HG03378 (cell line): ENCODE measurements around the gene ACSF3.
A peak's percentile ranks its signal among the peaks of the same experiment; 100 is the strongest.

ENCODE experiments used
- ATAC-seq: cut with Tn5 transposase; IDR thresholded peaks from one replicate; pipeline ENCODE4 v1.9.1; 2021; ENCODE audit warnings: mild to moderate bottlenecking, moderate library complexity; ENCODE audit not compliant: unreplicated experiment

Gene ACSF3

GRCh38 chr16:89108416-89108815, 14.8 kb downstream of the ACSF3 start:
- no peak for ATAC-seq

GRCh38 chr16:89110641-89111040, 17.0 kb downstream of the ACSF3 start:
- no peak for ATAC-seq

- ATAC-seq = no peak
Measured at GRCh38 chr16:89111263-89111662, 17.6 kb downstream of the ACSF3 start.

- ATAC-seq = no peak
Measured at GRCh38 chr16:89112377-89113151, 18.9 kb downstream of the ACSF3 start.

GRCh38 chr16:89113152-89113547, 19.5 kb downstream of the ACSF3 start:
- no peak for ATAC-seq

GRCh38 chr16:89113661-89114060, 20.0 kb downstream of the ACSF3 start:
- no peak for ATAC-seq

- ATAC-seq = no peak
Measured at GRCh38 chr16:89114159-89114981, 20.7 kb downstream of the ACSF3 start.

- ATAC-seq = peak; percentile 54
Measured at GRCh38 chr16:89115216-89115861, 21.7 kb downstream of the ACSF3 start.

GRCh38 chr16:89116341-89117226, 22.9 kb downstream of the ACSF3 start:
- no peak for ATAC-seq

GRCh38 chr16:89117227-89117974, 23.7 kb downstream of the ACSF3 start:
- ATAC-seq = no peak

GRCh38 chr16:89117975-89118289, 24.3 kb downstream of the ACSF3 start:
- no peak for ATAC-seq

- no peak for ATAC-seq
Measured at GRCh38 chr16:89118361-89119165, 24.9 kb downstream of the ACSF3 start.

GRCh38 chr16:89119166-89119621, 25.5 kb downstream of the ACSF3 start:
- no peak for ATAC-seq

- ATAC-seq = no peak
Measured at GRCh38 chr16:89119661-89120141, 26.0 kb downstream of the ACSF3 start.

- ATAC-seq = no peak
Measured at GRCh38 chr16:89120281-89120680, 26.6 kb downstream of the ACSF3 start.

GRCh38 chr16:89120921-89121351, 27.3 kb downstream of the ACSF3 start:
- ATAC-seq = no peak

- ATAC-seq = no peak
Measured at GRCh38 chr16:89121691-89122321, 28.2 kb downstream of the ACSF3 start.

GRCh38 chr16:89122322-89122851, 28.7 kb downstream of the ACSF3 start:
- ATAC-seq = no peak
